HUES48 (cell line): ENCODE results near the gene GRPEL2.

Source experiments
- H3K27ac ChIP-seq: one replicate; pipeline ENCODE4 v1.7.0; 2013; ENCODE audit warnings: low read depth, low read length, inconsistent platforms
- H3K27me3 ChIP-seq: 2 replicates; pipeline ENCODE4 v1.6.1; 2013; ENCODE audit warnings: mild to moderate bottlenecking, low read length; ENCODE audit not compliant: control insufficient read depth, insufficient read depth
- H3K36me3 ChIP-seq: 2 replicates; pipeline ENCODE4 v1.6.1; 2013; ENCODE audit warnings: low read length; ENCODE audit not compliant: control insufficient read depth, insufficient read depth
- H3K4me1 ChIP-seq: 2 replicates; pipeline ENCODE4 v1.6.1; 2013; ENCODE audit warnings: mild to moderate bottlenecking, low read length; ENCODE audit not compliant: control insufficient read depth, insufficient read depth
- H3K4me3 ChIP-seq: 2 replicates; pipeline ENCODE4 v1.5.1; 2013; ENCODE audit warnings: mild to moderate bottlenecking, low read depth, low read length
- H3K9ac ChIP-seq: 2 replicates; pipeline ENCODE4 v1.6.1; 2013; ENCODE audit warnings: mild to moderate bottlenecking, low read depth, low read length, moderate library complexity
- H3K9me3 ChIP-seq: 2 replicates; pipeline ENCODE4 v1.6.1; 2013; ENCODE audit warnings: low read length; ENCODE audit not compliant: control insufficient read depth, insufficient read depth

The GRPEL2 gene

DNA sequence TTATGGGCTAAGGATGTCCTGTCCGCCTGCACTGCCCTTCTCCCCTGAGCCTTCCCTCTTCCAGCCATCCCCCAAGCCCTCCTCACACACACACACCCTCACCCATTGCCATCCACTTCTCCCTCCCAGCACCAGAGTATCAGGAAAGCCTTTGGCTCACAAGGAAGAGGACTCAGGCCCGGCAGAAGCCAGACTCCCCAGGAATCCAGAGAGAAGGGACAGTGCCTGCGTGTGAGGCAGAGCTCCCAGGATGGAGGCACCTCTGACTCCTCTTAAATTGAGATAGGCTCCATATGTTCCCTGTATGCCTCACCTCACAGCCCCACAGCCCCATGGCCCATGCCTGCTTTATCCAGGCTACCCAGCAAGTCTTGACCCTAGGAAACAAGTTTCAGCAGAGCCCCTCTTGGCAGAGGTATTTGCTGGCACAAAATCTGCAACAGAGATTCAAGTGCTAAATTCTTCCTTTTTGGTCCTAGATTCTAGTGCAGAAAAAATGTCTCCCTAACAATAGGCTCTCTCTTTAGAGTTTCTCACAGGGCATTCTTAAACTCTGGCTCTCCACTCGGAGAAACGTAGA is 33.0 kb downstream of the GRPEL2 start:
- no peaks in the 10 kb centered on the region for H3K4me1 ChIP-seq
- H3K4me3 ChIP-seq: no peak overlapping the region
- no peaks in the 10 kb centered on the region for H3K27me3 ChIP-seq
- no peaks in the 10 kb centered on the region for H3K36me3 ChIP-seq
- H3K9me3 ChIP-seq: no peaks in the 10 kb centered on the region
- H3K27ac ChIP-seq: no peak overlapping the region
- no peak overlapping the region for H3K9ac ChIP-seq

DNA sequence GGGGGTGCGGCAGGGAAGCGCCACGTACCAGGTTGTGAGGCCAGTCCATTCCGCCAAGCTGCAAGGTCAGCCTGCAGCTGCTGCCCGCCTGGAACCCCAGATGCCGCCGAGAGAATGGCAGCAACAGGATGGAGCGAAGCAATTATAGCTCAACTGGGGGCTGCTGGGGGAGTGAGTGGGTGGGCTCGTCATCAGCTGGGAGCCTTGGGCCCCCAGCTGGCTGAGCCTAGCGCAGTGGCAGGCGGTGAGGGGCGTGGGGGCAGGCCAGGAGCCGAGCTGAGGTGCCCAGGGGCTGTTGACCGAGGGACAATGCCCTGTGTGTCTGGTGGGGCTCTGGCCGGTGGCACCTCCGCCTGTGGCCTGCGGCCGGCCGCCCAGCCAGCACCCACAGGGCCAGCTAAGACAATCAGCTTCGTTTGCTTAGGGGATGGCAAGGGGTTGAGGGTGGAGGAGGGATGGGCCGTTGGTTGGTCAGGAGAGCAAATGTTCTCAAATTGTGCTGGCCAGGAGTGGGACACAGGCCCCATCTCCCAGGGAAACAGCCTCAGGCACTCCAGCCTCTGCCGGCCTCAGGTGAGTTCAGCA is 34.0 kb downstream of the GRPEL2 start, which contains the start of gene IL17B:
IL17B (minus strand) TSS at position 116 of the 585 bp plus-strand sequence; CDS start at position 49, 67 bp downstream.
- H3K36me3 ChIP-seq: no peaks in the 10 kb centered on the region
- H3K27ac ChIP-seq: no peak within 1 kb of the TSS
- H3K4me3 ChIP-seq: no peak within 1 kb of the TSS
- H3K9ac ChIP-seq: no peak within 1 kb of the TSS
- H3K9me3 ChIP-seq: no peaks in the 10 kb centered on the region
- H3K4me1 ChIP-seq: no peaks in the 10 kb centered on the region
- no peaks in the 10 kb centered on the region for H3K27me3 ChIP-seq

DNA sequence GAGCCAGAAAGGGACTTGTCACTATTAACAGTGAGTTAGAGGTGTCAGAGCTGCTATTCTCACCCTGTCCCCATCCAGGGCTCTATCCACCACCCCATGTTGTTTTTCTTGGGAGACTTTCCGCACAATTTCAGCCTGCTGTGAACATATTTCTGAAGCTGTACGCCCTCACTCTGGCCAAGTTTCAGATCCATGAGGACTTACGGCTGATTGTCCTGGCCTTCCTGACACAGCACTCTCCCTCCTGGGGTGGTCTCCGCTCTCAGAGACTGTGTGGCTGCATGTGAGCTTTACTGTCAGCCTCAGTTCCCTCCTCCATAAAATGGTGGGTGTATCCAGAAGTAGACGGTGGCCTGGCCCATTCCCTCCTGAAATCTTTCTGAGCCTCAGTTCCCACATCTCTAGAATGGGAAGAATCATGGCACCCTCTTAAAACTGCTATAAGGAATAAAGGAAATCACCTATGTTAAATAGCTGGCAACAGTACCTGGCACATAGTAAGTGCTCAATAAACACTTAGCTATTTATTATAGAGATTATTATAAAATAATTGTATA is 34.6 kb downstream of the GRPEL2 start:
- H3K4me3 ChIP-seq: no peak overlapping the region
- H3K4me1 ChIP-seq: no peaks in the 10 kb centered on the region
- no peaks in the 10 kb centered on the region for H3K36me3 ChIP-seq
- H3K9ac ChIP-seq: no peak overlapping the region
- H3K9me3 ChIP-seq: no peaks in the 10 kb centered on the region
- H3K27ac ChIP-seq: no peak overlapping the region
- no peaks in the 10 kb centered on the region for H3K27me3 ChIP-seq

DNA sequence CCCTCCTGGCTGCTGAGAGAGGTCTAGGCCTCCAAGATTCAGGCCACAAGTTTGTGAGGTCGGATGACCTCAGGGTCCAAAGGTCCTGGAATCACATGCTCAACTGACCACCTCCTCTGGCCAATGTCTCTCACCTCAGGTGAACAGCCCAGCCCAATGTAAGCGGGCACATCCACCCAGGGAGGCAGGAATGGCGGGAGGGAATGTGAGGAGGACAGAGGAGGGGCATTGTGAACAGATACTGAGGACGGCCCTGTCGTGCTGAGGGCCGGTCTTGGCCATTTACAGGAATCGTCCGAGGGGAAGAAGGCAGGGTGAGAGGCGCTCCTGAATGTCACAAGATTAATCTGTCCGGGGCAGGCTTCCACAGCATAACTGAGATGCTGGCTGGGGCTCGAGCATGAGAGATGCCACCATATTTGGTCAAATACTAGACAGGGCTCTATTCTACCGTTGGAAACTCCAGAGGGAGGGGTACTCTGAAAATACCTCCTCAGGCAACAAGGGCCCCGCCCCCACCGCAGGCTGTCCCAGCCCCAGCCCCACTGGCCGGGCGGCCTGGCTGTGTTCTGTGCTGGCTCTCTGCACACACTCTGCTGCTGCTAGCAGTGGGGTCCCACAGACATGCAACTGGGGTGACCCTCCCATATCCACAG is 35.3 kb downstream of the GRPEL2 start:
- H3K4me3 ChIP-seq: no peak overlapping the region
- H3K27me3 ChIP-seq: no peaks in the 10 kb centered on the region
- no peak overlapping the region for H3K9ac ChIP-seq

DNA sequence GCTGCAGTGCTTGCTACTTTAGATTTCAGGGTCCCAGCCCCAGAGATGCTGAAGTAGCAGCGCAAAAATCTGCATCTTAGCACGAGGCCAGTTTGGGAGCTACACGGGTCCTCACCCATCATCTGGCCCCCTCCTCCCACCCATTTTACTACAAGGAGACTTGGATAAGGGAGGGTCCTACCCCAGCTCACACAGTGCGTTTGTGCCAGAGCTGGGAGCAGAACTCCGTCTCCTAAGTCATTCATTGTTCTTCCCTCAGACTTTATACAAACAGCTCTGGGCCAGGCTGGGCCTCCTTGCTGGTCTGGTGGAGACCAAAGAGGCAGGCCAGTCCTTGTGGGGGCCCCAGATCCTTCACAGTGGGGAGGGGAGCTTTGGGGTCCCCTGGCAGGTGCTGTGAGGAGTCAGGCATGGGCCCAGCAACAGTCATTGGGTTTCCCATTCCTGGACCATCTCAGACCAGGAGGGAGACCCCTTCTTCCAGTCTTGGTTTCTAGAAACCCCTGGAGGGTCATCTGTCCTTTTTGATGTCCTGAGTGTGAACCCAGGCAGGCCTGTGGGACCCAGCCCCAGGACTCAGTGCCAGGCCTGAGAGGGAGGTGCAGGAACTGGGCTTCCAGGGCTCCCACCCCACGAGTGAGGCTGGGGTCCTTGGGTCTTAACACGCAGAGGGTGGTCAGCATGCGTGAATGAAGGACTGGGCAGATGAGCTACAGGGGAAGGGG is 36.1 kb downstream of the GRPEL2 start:
- Histone ChIP-seq H3K4me3 (no peak overlapping the region), H3K27me3 (no peaks in the 10 kb centered on the region), H3K27ac (no peak overlapping the region), H3K9ac (no peak overlapping the region), H3K9me3 (no peaks in the 10 kb centered on the region), H3K36me3 (no peaks in the 10 kb centered on the region), H3K4me1 (no peaks in the 10 kb centered on the region)

More for the DNA sequence above, 35.3 kb downstream of the GRPEL2 start:
- Histone ChIP-seq H3K9me3 (no peaks in the 10 kb centered on the region), H3K36me3 (no peaks in the 10 kb centered on the region), H3K27ac (no peak overlapping the region), H3K4me1 (no peaks in the 10 kb centered on the region)

DNA sequence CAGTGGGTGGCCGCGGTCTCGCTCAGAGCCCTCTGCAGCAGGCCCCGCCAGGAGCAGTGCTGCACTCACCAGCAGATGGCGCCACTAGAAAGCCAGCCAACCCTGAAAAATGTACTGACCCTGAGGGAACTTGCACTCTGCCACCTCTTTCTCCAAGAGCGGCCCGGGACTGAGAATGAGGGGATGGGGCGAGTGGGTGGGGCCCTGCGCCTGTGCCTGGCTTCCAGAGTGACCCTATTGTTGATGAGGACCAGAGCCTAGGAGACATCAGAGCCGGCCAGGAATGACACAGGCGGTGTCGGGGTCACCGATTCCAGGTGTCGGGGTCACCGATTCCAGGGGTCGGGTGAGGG is 36.7 kb downstream of the GRPEL2 start:
- Histone ChIP-seq H3K27ac (no peak overlapping the region), H3K9ac (no peak overlapping the region), H3K36me3 (no peaks in the 10 kb centered on the region), H3K4me3 (no peak overlapping the region), H3K9me3 (no peaks in the 10 kb centered on the region), H3K27me3 (no peaks in the 10 kb centered on the region), H3K4me1 (no peaks in the 10 kb centered on the region)

DNA sequence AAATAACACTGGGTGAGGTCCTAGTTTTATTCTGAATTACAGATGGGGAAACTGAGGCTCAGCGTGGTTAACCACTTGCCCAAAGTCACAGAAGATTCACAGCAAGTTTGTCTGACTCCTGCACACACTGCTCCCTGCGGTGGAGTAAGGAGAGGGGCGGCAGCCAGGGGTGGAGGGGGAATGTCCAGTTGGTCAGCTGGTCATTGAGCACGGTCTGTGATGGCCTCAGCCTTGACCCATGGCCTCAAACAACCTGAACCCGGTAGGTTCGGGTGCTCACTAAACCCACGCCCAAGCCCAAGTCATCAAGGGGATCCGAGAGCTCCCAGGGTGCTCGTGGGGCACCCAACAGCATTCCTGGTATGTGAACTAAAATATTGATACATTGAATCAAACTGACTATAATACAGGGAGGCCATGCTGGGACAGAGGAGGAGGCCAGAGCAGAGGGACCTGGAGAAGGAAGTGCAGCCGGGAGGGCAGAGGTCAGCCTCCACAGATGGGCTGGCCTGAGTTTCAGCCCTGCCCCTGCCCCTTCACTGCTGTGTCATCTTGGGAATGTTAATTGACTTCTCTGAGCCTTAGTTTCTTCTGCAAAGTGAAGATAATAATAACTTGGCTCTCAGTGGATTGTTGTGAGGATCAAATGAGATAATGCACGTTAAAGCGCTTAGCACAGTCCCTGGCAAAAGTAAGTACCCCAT is 37.4 kb downstream of the GRPEL2 start:
- Histone ChIP-seq H3K4me3 (no peak overlapping the region), H3K36me3 (no peaks in the 10 kb centered on the region), H3K27me3 (no peaks in the 10 kb centered on the region), H3K9ac (no peak overlapping the region), H3K4me1 (no peaks in the 10 kb centered on the region), H3K9me3 (no peaks in the 10 kb centered on the region), H3K27ac (no peak overlapping the region)

DNA sequence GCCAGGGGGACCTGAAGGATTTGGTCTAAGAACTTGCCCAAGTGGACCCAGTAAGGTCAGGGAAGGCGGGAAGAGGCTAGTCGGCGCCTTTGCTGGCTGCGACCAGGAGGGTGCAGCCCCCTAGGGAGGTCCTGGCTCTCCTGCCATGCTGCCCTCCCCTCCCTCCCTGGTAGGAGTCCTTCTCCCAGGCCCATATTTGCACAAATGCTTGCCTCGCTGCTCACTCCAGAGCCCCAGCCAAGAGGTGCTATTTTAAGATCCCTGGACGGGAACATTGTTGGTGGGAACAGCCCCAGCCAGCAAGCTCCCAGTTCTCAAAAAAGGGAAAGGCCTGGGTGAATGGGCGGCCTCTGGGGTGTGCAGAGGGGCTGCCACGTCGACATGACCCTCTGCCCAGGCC is 38.1 kb downstream of the GRPEL2 start:
- H3K9ac ChIP-seq: no peak overlapping the region
- H3K9me3 ChIP-seq: no peaks in the 10 kb centered on the region
- H3K27me3 ChIP-seq: no peaks in the 10 kb centered on the region
- H3K4me3 ChIP-seq: no peak overlapping the region
- no peaks in the 10 kb centered on the region for H3K4me1 ChIP-seq
- H3K36me3 ChIP-seq: no peaks in the 10 kb centered on the region
- no peak overlapping the region for H3K27ac ChIP-seq

DNA sequence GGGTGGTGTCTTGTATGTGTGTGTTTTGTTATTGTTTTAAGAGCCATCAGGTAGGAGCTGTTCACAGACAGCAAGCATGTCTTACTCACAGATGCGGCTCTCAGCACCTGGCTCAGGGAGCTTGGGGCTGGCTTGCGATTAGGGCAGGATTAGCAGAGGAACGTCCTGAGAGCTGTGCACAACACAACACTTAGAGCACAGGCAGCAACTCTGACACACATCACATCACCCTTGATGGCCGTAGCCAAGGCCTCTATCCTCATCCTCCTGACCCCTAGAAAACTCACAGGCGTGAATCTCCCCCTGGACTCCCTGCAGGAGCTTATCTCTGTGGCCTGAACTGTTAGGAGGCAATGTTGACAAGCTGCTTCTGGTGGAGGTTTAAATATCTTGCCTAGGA is 40.9 kb downstream of the GRPEL2 start:
- Histone ChIP-seq H3K36me3 (no peaks in the 10 kb centered on the region), H3K9me3 (no peaks in the 10 kb centered on the region), H3K4me1 (no peaks in the 10 kb centered on the region), H3K27me3 (no peaks in the 10 kb centered on the region), H3K9ac (no peak overlapping the region), H3K4me3 (no peak overlapping the region), H3K27ac (no peak overlapping the region)

DNA sequence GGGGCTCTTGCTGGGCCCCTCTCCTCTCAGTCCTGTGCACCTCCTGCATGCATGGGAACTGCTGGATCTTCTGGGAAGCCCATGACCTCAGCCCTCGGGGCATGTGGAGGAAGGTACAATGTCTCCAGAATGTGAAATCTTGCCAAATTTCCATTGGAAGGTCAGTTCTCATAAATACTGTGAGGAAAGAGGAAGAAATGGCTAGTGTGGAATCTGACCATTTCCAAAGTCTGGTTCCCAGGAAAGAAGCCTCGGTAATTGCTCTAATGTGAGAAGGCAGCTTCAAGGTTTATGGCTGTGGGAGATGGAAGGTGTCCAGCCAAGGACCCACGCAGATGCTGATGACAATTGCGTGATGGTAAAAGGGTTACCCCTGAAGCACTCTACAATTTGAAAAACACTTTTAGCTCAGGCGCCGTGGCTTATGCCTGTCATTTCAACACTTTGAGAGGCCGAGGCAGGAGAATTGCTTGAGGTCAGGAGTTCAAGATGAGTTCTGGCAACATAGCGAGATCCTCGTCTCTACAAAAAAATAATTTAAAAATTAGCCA is 41.9 kb downstream of the GRPEL2 start:
- Histone ChIP-seq H3K9ac (no peak overlapping the region), H3K4me1 (no peaks in the 10 kb centered on the region), H3K27me3 (no peaks in the 10 kb centered on the region), H3K4me3 (no peak overlapping the region), H3K27ac (no peak overlapping the region), H3K36me3 (no peaks in the 10 kb centered on the region), H3K9me3 (no peaks in the 10 kb centered on the region)
